ENCODE data around the gene PTPRM. TPM values are rescaled to one million over a fixed set of nuclear protein-coding genes. Genes with fewer than 3 reads are reported as not detected.

Gene PTPRM
- total and polyA plus RNA-seq, 2 donors (not counting 3 experiments of a cell fraction or from before 2014, with no cell fraction given): 37.4 to 43.7 TPM

DNA sequence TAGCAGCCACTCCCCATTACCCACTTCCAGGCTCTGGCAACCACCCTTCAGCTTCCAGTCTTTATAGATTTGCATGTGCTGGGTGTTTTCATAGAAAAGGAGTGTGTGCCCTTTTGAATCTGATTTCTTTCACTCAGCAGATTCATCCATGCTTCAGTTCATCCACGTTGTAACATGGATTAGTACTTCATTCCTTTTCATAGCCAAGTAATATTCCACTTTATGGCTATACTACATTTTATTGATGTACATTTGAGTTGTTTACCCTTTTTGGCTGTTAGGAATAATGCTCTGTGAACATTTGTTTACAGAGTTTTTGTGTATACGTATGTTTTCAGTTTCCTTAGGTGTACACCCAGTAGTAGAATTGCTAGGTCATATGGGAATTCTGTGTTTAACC lies 836.6 kb downstream of the PTPRM start:
- no peak for DNase-seq (ENCODE audit: low read depth, low spot score)
- Histone ChIP-seq H3K36me3 (ENCODE audit: control insufficient read depth in 2 of 2, extremely low read depth in 1 of 2, insufficient read depth in 2 of 2, low read length in 2 of 2) (no peaks in the 10 kb centered on the region), H3K4me2 (ENCODE audit: insufficient read depth, low read length) (no peak overlapping the region), H2AFZ (ENCODE audit: low read depth, low read length) (no peak overlapping the region), H3K9me1 (replicated peaks; ENCODE audit: control insufficient read depth, extremely low read depth, insufficient read depth, low read length) (no peaks in the 10 kb centered on the region), H4K20me1 (replicated peaks; ENCODE audit: control insufficient read depth, extremely low read depth, insufficient read depth, low read length) (no peaks in the 10 kb centered on the region), H3K4me1 (ENCODE audit: control insufficient read depth, extremely low read depth, insufficient read depth, low read length) (no peaks in the 10 kb centered on the region), H3K9me3 (replicated peaks; ENCODE audit: control insufficient read depth, insufficient read depth, low read length) (no peaks in the 10 kb centered on the region), H3K79me2 (ENCODE audit: control insufficient read depth, insufficient read depth, low read length) (no peaks in the 10 kb centered on the region), H3K27ac (ENCODE audit: insufficient read depth, low read depth, low read length) (no peak overlapping the region), H3K4me3 (replicated peaks in 1 of 3; ENCODE audit: insufficient read depth in 1 of 3, low read depth in 1 of 3, low read length in 3 of 3) (no peak overlapping the region), H3K27me3 (ENCODE audit: control insufficient read depth in 2 of 2, insufficient read depth in 2 of 2, low read length in 2 of 2) (no peaks in the 10 kb centered on the region), H3K9ac (replicated peaks; ENCODE audit: extremely low read depth, insufficient read depth, low read length) (no peak overlapping the region)
- CTCF ChIA-PET: no interaction called here
- POLR2A ChIA-PET: no interaction called here
- no peak for TF ChIP-seq EZH2 (IDR thresholded peaks at IDR 0.05; ENCODE audit: borderline replicate concordance, low read depth, low read length, severe bottlenecking)
- TF ChIP-seq, protein P1, sequence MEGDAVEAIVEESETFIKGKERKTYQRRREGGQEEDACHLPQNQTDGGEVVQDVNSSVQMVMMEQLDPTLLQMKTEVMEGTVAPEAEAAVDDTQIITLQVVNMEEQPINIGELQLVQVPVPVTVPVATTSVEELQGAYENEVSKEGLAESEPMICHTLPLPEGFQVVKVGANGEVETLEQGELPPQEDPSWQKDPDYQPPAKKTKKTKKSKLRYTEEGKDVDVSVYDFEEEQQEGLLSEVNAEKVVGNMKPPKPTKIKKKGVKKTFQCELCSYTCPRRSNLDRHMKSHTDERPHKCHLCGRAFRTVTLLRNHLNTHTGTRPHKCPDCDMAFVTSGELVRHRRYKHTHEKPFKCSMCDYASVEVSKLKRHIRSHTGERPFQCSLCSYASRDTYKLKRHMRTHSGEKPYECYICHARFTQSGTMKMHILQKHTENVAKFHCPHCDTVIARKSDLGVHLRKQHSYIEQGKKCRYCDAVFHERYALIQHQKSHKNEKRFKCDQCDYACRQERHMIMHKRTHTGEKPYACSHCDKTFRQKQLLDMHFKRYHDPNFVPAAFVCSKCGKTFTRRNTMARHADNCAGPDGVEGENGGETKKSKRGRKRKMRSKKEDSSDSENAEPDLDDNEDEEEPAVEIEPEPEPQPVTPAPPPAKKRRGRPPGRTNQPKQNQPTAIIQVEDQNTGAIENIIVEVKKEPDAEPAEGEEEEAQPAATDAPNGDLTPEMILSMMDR (IDR thresholded peaks at IDR 0.05; ENCODE audit: extremely low read depth in 1 of 2, insufficient read depth in 1 of 2, low read depth in 1 of 2, low read length in 2 of 2): no peak
- TF ChIP-seq POLR2AphosphoS5 (IDR thresholded peaks at IDR 0.05; ENCODE audit: insufficient read depth, low read depth, low read length): no peak
- no peak for TF ChIP-seq MYC (IDR thresholded peaks at IDR 0.05; ENCODE audit: low read depth, low read length)
- TF ChIP-seq, protein P2, sequence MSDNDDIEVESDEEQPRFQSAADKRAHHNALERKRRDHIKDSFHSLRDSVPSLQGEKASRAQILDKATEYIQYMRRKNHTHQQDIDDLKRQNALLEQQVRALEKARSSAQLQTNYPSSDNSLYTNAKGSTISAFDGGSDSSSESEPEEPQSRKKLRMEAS (IDR thresholded peaks at IDR 0.05; ENCODE audit: insufficient read depth, insufficient read length): no peak
- no peak for TF ChIP-seq POLR2A (IDR thresholded peaks at IDR 0.05; ENCODE audit: low read depth, low read length)
- no peak for TF ChIP-seq FOS (IDR thresholded peaks at IDR 0.05; ENCODE audit: borderline replicate concordance, insufficient read depth, low read length)
- no peak for TF ChIP-seq JUN (IDR thresholded peaks at IDR 0.05; ENCODE audit: borderline replicate concordance, insufficient read depth, insufficient read length, low read depth)
- no peak for TF ChIP-seq GATA2 (IDR thresholded peaks at IDR 0.05; ENCODE audit: insufficient read depth, insufficient read length, low read depth, low read length)
- no TSS peak for BruUV-seq (replicated peaks)
- dilution Hi-C loops (cut with MboI; ENCODE audit: extremely low pct_ligation_motif_present, low sequenced_read_pairs) (no loop called here), intact Hi-C loops (cut with micrococcal nuclease) (no loop called here)
- FAIRE-seq: no peak

All from endothelial cell of umbilical vein (primary cell).